ENCODE results near the gene SYPL1.

Gene SYPL1

GRCh38 chr7:106102387-106102966 lies 9.6 kb downstream of the SYPL1 start:
- no peak overlapping the region for H3K9ac ChIP-seq (ENCODE audit: low read depth, low read length, poor library complexity)
- no peak overlapping the region for H2AFZ ChIP-seq (ENCODE audit: low read length)
- H3K9me3 ChIP-seq (replicated peaks in 1 of 2; ENCODE audit: control insufficient read depth in 2 of 2, insufficient read depth in 1 of 2, low read depth in 1 of 2, low read length in 2 of 2) = peaks cover 0 to 1% of the 10 kb centered on the region in 2 donors
- no peak overlapping the region for H2BK15ac ChIP-seq (ENCODE audit: low read length)
- H3K4ac ChIP-seq (ENCODE audit: low read length) = no peak overlapping the region
- no peak overlapping the region for H4K91ac ChIP-seq (ENCODE audit: low read depth, low read length, poor library complexity)
- H3K4me3 ChIP-seq (ENCODE audit: low read length in 2 of 2) = no peak overlapping the region
- H4K8ac ChIP-seq (ENCODE audit: low read depth, low read length) = no peak overlapping the region
- peaks cover 0 to 20% of the 10 kb centered on the region in 2 donors for H3K36me3 ChIP-seq (replicated peaks in 1 of 2; ENCODE audit: control insufficient read depth in 2 of 2, insufficient read depth in 2 of 2, low read length in 2 of 2)
- H2BK120ac ChIP-seq (ENCODE audit: low read depth, low read length) = no peak overlapping the region
- H3K4me1 ChIP-seq (ENCODE audit: control insufficient read depth in 2 of 2, insufficient read depth in 1 of 2, low read depth in 1 of 2, low read length in 2 of 2) = no peaks in the 10 kb centered on the region
- no peak overlapping the region for H2BK12ac ChIP-seq (ENCODE audit: low read length)
- H3K18ac ChIP-seq (ENCODE audit: low read length) = no peak overlapping the region
- no peak overlapping the region for H2AK5ac ChIP-seq (ENCODE audit: low read depth, low read length)
- H3K23ac ChIP-seq (ENCODE audit: low read depth, low read length, poor library complexity) = no peak overlapping the region
- no peak overlapping the region for H3K14ac ChIP-seq (ENCODE audit: low read length)
- no peak overlapping the region for H3K27ac ChIP-seq (replicated peaks; ENCODE audit: low read length)
- H2BK5ac ChIP-seq (ENCODE audit: low read length) = no peak overlapping the region
- no peaks in the 10 kb centered on the region for H3K79me1 ChIP-seq (ENCODE audit: low read depth, low read length)
- no peak overlapping the region for H3K4me2 ChIP-seq (ENCODE audit: insufficient read depth, low read length, poor library complexity, severe bottlenecking)
- WGBS, 2 donors (ENCODE audit: extremely low coverage in 2 of 2, insufficient read length in 2 of 2, insufficient replicate concordance in 1 of 2) = no CpG with 5 or more reads among the region's 6 CpGs
- H3K27me3 ChIP-seq (ENCODE audit: control insufficient read depth in 3 of 3, insufficient read depth in 3 of 3, low read depth in 1 of 3, low read length in 3 of 3) = no peaks in the 10 kb centered on the region
- DNase-seq (ENCODE audit: low spot score) = no peak

DNA sequence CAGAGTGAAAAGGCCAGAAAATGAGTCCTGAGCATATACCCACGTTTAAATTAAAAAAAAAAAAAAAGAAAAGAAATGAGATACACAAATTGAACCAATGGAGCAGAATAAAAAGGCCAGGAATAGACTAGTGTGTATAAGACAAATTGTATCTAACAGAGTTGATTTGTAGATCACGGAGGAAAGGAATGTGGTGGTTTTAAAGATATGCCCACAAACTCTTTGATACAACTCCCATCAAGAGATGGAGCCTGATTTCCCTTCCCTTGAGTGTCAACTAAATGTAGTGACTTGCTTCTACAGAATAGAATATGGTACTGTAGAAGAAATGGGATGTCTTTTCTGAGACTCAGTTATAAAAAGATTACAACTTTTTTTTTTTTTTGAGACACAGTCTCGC lies 10.4 kb downstream of the SYPL1 start:
- Histone ChIP-seq H2AFZ (ENCODE audit: low read length) (no peak overlapping the region), H3K27me3 (ENCODE audit: control insufficient read depth in 3 of 3, insufficient read depth in 3 of 3, low read depth in 1 of 3, low read length in 3 of 3) (no peaks in the 10 kb centered on the region), H3K4me1 (ENCODE audit: control insufficient read depth in 2 of 2, insufficient read depth in 1 of 2, low read depth in 1 of 2, low read length in 2 of 2) (no peaks in the 10 kb centered on the region), H2AK5ac (ENCODE audit: low read depth, low read length) (no peak overlapping the region), H2BK15ac (ENCODE audit: low read length) (no peak overlapping the region), H2BK12ac (ENCODE audit: low read length) (no peak overlapping the region), H3K18ac (ENCODE audit: low read length) (no peak overlapping the region), H3K9ac (ENCODE audit: low read depth, low read length, poor library complexity) (no peak overlapping the region), H4K8ac (ENCODE audit: low read depth, low read length) (no peak overlapping the region), H4K91ac (ENCODE audit: low read depth, low read length, poor library complexity) (no peak overlapping the region), H3K4me2 (ENCODE audit: insufficient read depth, low read length, poor library complexity, severe bottlenecking) (no peak overlapping the region), H3K36me3 (replicated peaks in 1 of 2; ENCODE audit: control insufficient read depth in 2 of 2, insufficient read depth in 2 of 2, low read length in 2 of 2) (peaks cover 0 to 24% of the 10 kb centered on the region in 2 donors), H3K14ac (ENCODE audit: low read length) (no peak overlapping the region), H3K79me1 (ENCODE audit: low read depth, low read length) (no peaks in the 10 kb centered on the region), H2BK120ac (ENCODE audit: low read depth, low read length) (no peak overlapping the region), H3K9me3 (replicated peaks in 1 of 2; ENCODE audit: control insufficient read depth in 2 of 2, insufficient read depth in 1 of 2, low read depth in 1 of 2, low read length in 2 of 2) (peaks cover 0 to 1% of the 10 kb centered on the region in 2 donors), H3K4me3 (ENCODE audit: low read length in 2 of 2) (no peak overlapping the region), H3K4ac (ENCODE audit: low read length) (no peak overlapping the region), H3K23ac (ENCODE audit: low read depth, low read length, poor library complexity) (no peak overlapping the region), H2BK5ac (ENCODE audit: low read length) (no peak overlapping the region), H3K27ac (replicated peaks; ENCODE audit: low read length) (no peak overlapping the region)
- no CpG with 5 or more reads among the region's 3 CpGs for WGBS, 2 donors (ENCODE audit: extremely low coverage in 2 of 2, insufficient read length in 2 of 2, insufficient replicate concordance in 1 of 2)
- no peak for DNase-seq (ENCODE audit: low spot score)

GRCh38 chr7:106100863-106101629 lies 11.1 kb downstream of the SYPL1 start:
- Histone ChIP-seq H3K36me3 (replicated peaks in 1 of 2; ENCODE audit: control insufficient read depth in 2 of 2, insufficient read depth in 2 of 2, low read length in 2 of 2) (peaks cover 0 to 31% of the 10 kb centered on the region in 2 donors), H3K14ac (ENCODE audit: low read length) (no peak overlapping the region), H3K4me2 (ENCODE audit: insufficient read depth, low read length, poor library complexity, severe bottlenecking) (no peak overlapping the region), H3K23ac (ENCODE audit: low read depth, low read length, poor library complexity) (no peak overlapping the region), H4K91ac (ENCODE audit: low read depth, low read length, poor library complexity) (no peak overlapping the region), H3K4me1 (ENCODE audit: control insufficient read depth in 2 of 2, insufficient read depth in 1 of 2, low read depth in 1 of 2, low read length in 2 of 2) (no peaks in the 10 kb centered on the region), H3K4ac (ENCODE audit: low read length) (no peak overlapping the region), H3K9ac (ENCODE audit: low read depth, low read length, poor library complexity) (no peak overlapping the region), H2BK5ac (ENCODE audit: low read length) (no peak overlapping the region), H4K8ac (ENCODE audit: low read depth, low read length) (no peak overlapping the region), H2BK15ac (ENCODE audit: low read length) (no peak overlapping the region), H3K27me3 (ENCODE audit: control insufficient read depth in 3 of 3, insufficient read depth in 3 of 3, low read depth in 1 of 3, low read length in 3 of 3) (no peaks in the 10 kb centered on the region), H3K4me3 (ENCODE audit: low read length in 2 of 2) (no peak overlapping the region), H2AFZ (ENCODE audit: low read length) (no peak overlapping the region), H3K18ac (ENCODE audit: low read length) (no peak overlapping the region), H2BK120ac (ENCODE audit: low read depth, low read length) (no peak overlapping the region), H3K79me1 (ENCODE audit: low read depth, low read length) (no peaks in the 10 kb centered on the region), H3K9me3 (replicated peaks in 1 of 2; ENCODE audit: control insufficient read depth in 2 of 2, insufficient read depth in 1 of 2, low read depth in 1 of 2, low read length in 2 of 2) (peaks cover 0 to 1% of the 10 kb centered on the region in 2 donors), H2AK5ac (ENCODE audit: low read depth, low read length) (no peak overlapping the region), H3K27ac (replicated peaks; ENCODE audit: low read length) (no peak overlapping the region), H2BK12ac (ENCODE audit: low read length) (no peak overlapping the region)
- DNase-seq (ENCODE audit: low spot score) = no peak
- 100% methylated on average over 1 of the region's 5 CpGs; no CpG with 5 or more reads in 1 of the 2 donors for WGBS, 2 donors (ENCODE audit: extremely low coverage in 2 of 2, insufficient read length in 2 of 2, insufficient replicate concordance in 1 of 2)

- peaks cover 0 to 46% of the 10 kb centered on the region in 2 donors for H3K36me3 ChIP-seq (replicated peaks in 1 of 2; ENCODE audit: control insufficient read depth in 2 of 2, insufficient read depth in 2 of 2, low read length in 2 of 2)
- no peaks in the 10 kb centered on the region for H3K4me1 ChIP-seq (ENCODE audit: control insufficient read depth in 2 of 2, insufficient read depth in 1 of 2, low read depth in 1 of 2, low read length in 2 of 2)
- H3K4me3 ChIP-seq (ENCODE audit: low read length in 2 of 2) = no peak overlapping the region
- no peak overlapping the region for H2BK15ac ChIP-seq (ENCODE audit: low read length)
- no peaks in the 10 kb centered on the region for H3K27me3 ChIP-seq (ENCODE audit: control insufficient read depth in 3 of 3, insufficient read depth in 3 of 3, low read depth in 1 of 3, low read length in 3 of 3)
- H3K4me2 ChIP-seq (ENCODE audit: insufficient read depth, low read length, poor library complexity, severe bottlenecking) = no peak overlapping the region
- H2AK5ac ChIP-seq (ENCODE audit: low read depth, low read length) = no peak overlapping the region
- no peak overlapping the region for H4K91ac ChIP-seq (ENCODE audit: low read depth, low read length, poor library complexity)
- no peak overlapping the region for H3K23ac ChIP-seq (ENCODE audit: low read depth, low read length, poor library complexity)
- H3K27ac ChIP-seq (replicated peaks; ENCODE audit: low read length) = no peak overlapping the region
- H2AFZ ChIP-seq (ENCODE audit: low read length) = no peak overlapping the region
- no peaks in the 10 kb centered on the region for H3K79me1 ChIP-seq (ENCODE audit: low read depth, low read length)
- WGBS, 2 donors (ENCODE audit: extremely low coverage in 2 of 2, insufficient read length in 2 of 2, insufficient replicate concordance in 1 of 2) = no CpG with 5 or more reads among the region's 3 CpGs
- H3K14ac ChIP-seq (ENCODE audit: low read length) = no peak overlapping the region
- DNase-seq (ENCODE audit: low spot score) = no peak
- peaks cover 0 to 1% of the 10 kb centered on the region in 2 donors for H3K9me3 ChIP-seq (replicated peaks in 1 of 2; ENCODE audit: control insufficient read depth in 2 of 2, insufficient read depth in 1 of 2, low read depth in 1 of 2, low read length in 2 of 2)
- H2BK5ac ChIP-seq (ENCODE audit: low read length) = no peak overlapping the region
- H3K18ac ChIP-seq (ENCODE audit: low read length) = no peak overlapping the region
- no peak overlapping the region for H3K4ac ChIP-seq (ENCODE audit: low read length)
- H2BK12ac ChIP-seq (ENCODE audit: low read length) = no peak overlapping the region
- no peak overlapping the region for H3K9ac ChIP-seq (ENCODE audit: low read depth, low read length, poor library complexity)
- H4K8ac ChIP-seq (ENCODE audit: low read depth, low read length) = no peak overlapping the region
- H2BK120ac ChIP-seq (ENCODE audit: low read depth, low read length) = no peak overlapping the region
These were observed 12.6 kb downstream of the SYPL1 start for GRCh38 chr7:106099539-106099938.

Data from neuronal stem cell (in vitro differentiated cells).